K562 (cell line): ENCODE measurements around the gene RAX. TPM values are rescaled to one million over a fixed set of nuclear protein-coding genes. Genes with fewer than 3 reads are reported as not detected.
A peak's percentile ranks its signal among the peaks of the same experiment; 100 is the strongest.

Source experiments
- ATAC-seq: fragments of 200-7000 bp; cut with Tn5 transposase; 3 replicates; pipeline ENCODE4 v1.9.1; 2020; ENCODE audit warnings: moderate library complexity
- BruUV-seq: library from RNA; stranded (reverse); fragments of 400-500 nt; replicated peaks from 2 replicates; lab custom pipeline; 2021; lab: Mats Ljungman, UMichigan
- CTCF ChIA-PET: fragments of 300-600 bp; formaldehyde crosslinking; extraction: SDS; loops from one replicate; lab custom pipeline; 2021; ENCODE audit warnings: low intra/inter-chr PET ratio; lab: Yijun Ruan, JAX
- POLR2A ChIA-PET: fragments of 300-600, 350-650 bp; sonication (Branson Sonifier 250); formaldehyde crosslinking; extraction: SDS; loops from one replicate; lab custom pipeline; 2021; ENCODE audit warnings: antibody characterized with exemption, inconsistent platforms; lab: Yijun Ruan, JAX
- DNase-seq, 4 experiments: peaks; one replicate each; pipeline versions ENCODE4 v3.0.0 to v3.0.0-alpha.2; 2011 to 2018; ENCODE audit warnings: low spot score in 3 of 4, mixed read lengths in 3 of 4; ENCODE audit errors: extremely low read depth in 1 of 4
- FAIRE-seq: peaks from 2 replicates; lab custom pipeline; 2011; peaks lifted over from hg19 to GRCh38; lab: Jason Lieb, UNC
- H2AFZ ChIP-seq: 2 replicates; pipeline ENCODE4 v1.6.0; 2011; ENCODE audit warnings: low read depth, low read length, control low read depth, inconsistent platforms
- H3K27ac ChIP-seq: fragments of 200-600 bp; 3 replicates; pipeline ENCODE4 v1.8.0; 2011; ENCODE audit warnings: low read depth, mild to moderate bottlenecking, control low read depth, inconsistent platforms, low read length, moderate library complexity, mixed read lengths; ENCODE audit errors: extremely low read depth
- H3K27me3 ChIP-seq, 2 experiments: fragments of 300-600 bp in 1 of 2; 2 replicates in 1 of 2; 3 replicates in 1 of 2; pipeline versions ENCODE4 v1.6.0 to v1.8.0; 2011; ENCODE audit warnings: inconsistent platforms in 2 of 2, low read length in 2 of 2, mild to moderate bottlenecking in 1 of 2, mixed read lengths in 1 of 2, moderate library complexity in 1 of 2; ENCODE audit not compliant: control insufficient read depth in 2 of 2, insufficient read depth in 2 of 2
- H3K36me3 ChIP-seq: fragments of 300-600 bp; 3 replicates; pipeline ENCODE4 v1.8.0; 2011; ENCODE audit warnings: mild to moderate bottlenecking, low read length, inconsistent platforms; ENCODE audit not compliant: control insufficient read depth, insufficient read depth
- H3K4me1 ChIP-seq, 2 experiments: fragments of 200-600 bp in 1 of 2; replicated peaks in 1 of 2; 2 replicates in 1 of 2; 3 replicates in 1 of 2; pipeline versions ENCODE4 v1.5.1 to v1.8.0; 2011; ENCODE audit warnings: inconsistent platforms in 2 of 2, low read length in 2 of 2, mild to moderate bottlenecking in 1 of 2, mixed read lengths in 1 of 2, moderate library complexity in 1 of 2; ENCODE audit not compliant: control insufficient read depth in 2 of 2, insufficient read depth in 2 of 2
- H3K4me2 ChIP-seq: 2 replicates; pipeline ENCODE4 v1.6.1; 2011; ENCODE audit warnings: low read length, control low read depth, inconsistent platforms, mixed read lengths; ENCODE audit not compliant: insufficient read depth
- H3K4me3 ChIP-seq: fragments of 200-600 bp; sonication (generic), shearing (Covaris generic); 2 replicates; pipeline ENCODE4 v1.5.1; 2016; ENCODE audit warnings: control low read depth, inconsistent platforms
- H3K79me2 ChIP-seq: fragments of 200-600 bp; 3 replicates; pipeline ENCODE4 v1.8.0; 2011; ENCODE audit warnings: low read length, inconsistent platforms; ENCODE audit not compliant: control insufficient read depth, insufficient read depth
- H3K9ac ChIP-seq, 2 experiments: 2 replicates each; pipeline versions ENCODE4 v1.6.0 to v1.6.1; 2011; ENCODE audit warnings: low read depth in 2 of 2, low read length in 2 of 2, control low read depth in 1 of 2, inconsistent platforms in 1 of 2, mild to moderate bottlenecking in 1 of 2, mixed read lengths in 1 of 2; ENCODE audit not compliant: insufficient read depth in 1 of 2
- H3K9me1 ChIP-seq: one replicate; pipeline ENCODE4 v1.6.0; 2011; ENCODE audit warnings: inconsistent platforms, mild to moderate bottlenecking, low read length, moderate library complexity; ENCODE audit not compliant: control insufficient read depth, insufficient read depth
- H3K9me3 ChIP-seq: replicated peaks from 2 replicates; pipeline ENCODE4 v1.5.1; 2011; ENCODE audit warnings: low read depth, low read length, inconsistent platforms; ENCODE audit not compliant: control insufficient read depth, insufficient read depth
- H4K20me1 ChIP-seq: replicated peaks from 2 replicates; pipeline ENCODE4 v1.6.1; 2011; ENCODE audit warnings: low read length, inconsistent platforms, mixed read lengths; ENCODE audit not compliant: control insufficient read depth, insufficient read depth
- CBFA2T2 ChIP-seq: fragments of 450-650 bp; conservative IDR thresholded peaks from 2 replicates; pipeline ENCODE4 v1.6.1; 2017; ENCODE audit warnings: mild to moderate bottlenecking
- CBFA2T3 ChIP-seq: fragments of 450-650 bp; IDR thresholded peaks from 2 replicates; pipeline ENCODE4 v1.6.1; 2017
- JUN ChIP-seq, 2 experiments: sonication (generic) in 1 of 2; formaldehyde crosslinking in 1 of 2; IDR thresholded peaks; 2 replicates each; pipeline versions ENCODE4 v1.6.1 to v1.8.0; 2012 to 2022; ENCODE audit warnings: borderline replicate concordance in 2 of 2, mild to moderate bottlenecking in 2 of 2, improper control_type of control experiment in 1 of 2, low read depth in 1 of 2, low read length in 1 of 2, missing genetic modification reagents in 1 of 2
- KDM1A ChIP-seq, 2 experiments: fragments of 450-650 bp; IDR thresholded peaks; 2 replicates each; pipeline ENCODE4 v1.6.1; 2016; ENCODE audit warnings: mild to moderate bottlenecking in 2 of 2
- NR2C2 ChIP-seq, 2 experiments: fragments of 200-800 bp in 1 of 2; sonication (Bioruptor generic) in 1 of 2; sonication (generic) in 1 of 2; formaldehyde crosslinking in 1 of 2; IDR thresholded peaks; 2 replicates each; pipeline versions ENCODE4 v1.6.1 to v1.8.0; 2016 to 2022; ENCODE audit warnings: mild to moderate bottlenecking in 1 of 2, missing compliant biosample characterization in 1 of 2, missing genetic modification characterization in 1 of 2, missing genetic modification reagents in 1 of 2
- POLR3A ChIP-seq: IDR thresholded peaks from 2 replicates; pipeline ENCODE4 v1.6.1; 2011; ENCODE audit warnings: borderline replicate concordance, mild to moderate bottlenecking, moderate library complexity; ENCODE audit not compliant: insufficient read length, insufficient read depth; ENCODE audit errors: extremely low read depth
- PYGO2 ChIP-seq: fragments of 450-650 bp; IDR thresholded peaks from 2 replicates; pipeline ENCODE4 v1.6.1; 2016; ENCODE audit warnings: mild to moderate bottlenecking, missing genetic modification characterization, moderate library complexity, missing compliant biosample characterization
- RBM14 ChIP-seq: fragments of 200-400 bp; formaldehyde crosslinking; IDR thresholded peaks from 2 replicates; pipeline ENCODE4 v1.6.1; 2018; ENCODE audit warnings: low read depth, mild to moderate bottlenecking, low read length, moderate library complexity, borderline replicate concordance; ENCODE audit not compliant: insufficient read depth
- RNF2 ChIP-seq: sonication (generic); IDR thresholded peaks from 2 replicates; pipeline ENCODE4 v1.6.1; 2016
- SIRT6 ChIP-seq: IDR thresholded peaks from one replicate; pipeline ENCODE4 v1.6.1; 2012; ENCODE audit warnings: low read depth, mild to moderate bottlenecking, control low read depth, inconsistent platforms, low read length, moderate library complexity
- TAF7 ChIP-seq: fragments of 450-650 bp; IDR thresholded peaks from 2 replicates; pipeline ENCODE4 v1.6.1; 2016; ENCODE audit warnings: missing genetic modification characterization, missing compliant biosample characterization
- VEZF1 ChIP-seq: fragments of 200-800 bp; sonication (Bioruptor generic); IDR thresholded peaks from 2 replicates; pipeline ENCODE4 v1.6.1; 2017; ENCODE audit warnings: missing genetic modification characterization, missing compliant biosample characterization
- ZBTB33 ChIP-seq: sonication (generic); formaldehyde crosslinking; IDR thresholded peaks from 2 replicates; pipeline ENCODE4 v1.8.1; 2023; ENCODE audit warnings: mild to moderate bottlenecking, missing genetic modification reagents
- ZNF175 ChIP-seq: fragments of 200-800 bp; sonication (Bioruptor generic); IDR thresholded peaks from 2 replicates; pipeline ENCODE4 v1.6.1; 2016; ENCODE audit warnings: low read depth, mild to moderate bottlenecking, missing genetic modification characterization, missing compliant biosample characterization
- ZNF197 ChIP-seq: fragments of 200-800 bp; sonication (Bioruptor generic); IDR thresholded peaks from 2 replicates; pipeline ENCODE4 v1.6.1; 2016; ENCODE audit warnings: low read depth, missing genetic modification characterization, missing compliant biosample characterization
- ZNF384 ChIP-seq: IDR thresholded peaks from 2 replicates; pipeline ENCODE4 v1.6.1; 2012; ENCODE audit warnings: low read depth, low read length, improper control_type of control experiment
- ZNF696 ChIP-seq: fragments of 250-450 bp; sonication (Bioruptor Pico); conservative IDR thresholded peaks from 2 replicates; pipeline ENCODE4 v1.4.0; 2020; ENCODE audit warnings: mild to moderate bottlenecking, moderate library complexity
- in situ Hi-C: fragments of 300-500 bp; cut with MboI; formaldehyde crosslinking; loops from 4 replicates; pipeline ENCODE4 v1.15.0; 2018; ENCODE audit warnings: inconsistent platforms, mixed read lengths
- intact Hi-C: fragments of 100-400 bp; cut with micrococcal nuclease; formaldehyde crosslinking; loops from 2 replicates; pipeline ENCODE4 v1.14.2; 2022
- polyA plus RNA-seq, 8 experiments: library from polyadenylated mRNA; depleted of rRNA in 4 of 8; stranded (reverse) in 5 of 8; unstranded in 3 of 8; fragments of >200 nt; fragmentation: Nextera tagmentation in 2 of 8; fragmentation: Illumina TruSeq in 1 of 8; extraction: Ambion mirVana in 2 of 8; extraction: Trizol in 1 of 8; gene quantifications; 2 replicates each; pipeline versions ENCODE4 v1.2.1 to v1.2.3, GENCODE V29; 2011 to 2014; ENCODE audit warnings: inconsistent platforms in 1 of 8, missing spikeins in 1 of 8
- total RNA-seq, 7 experiments: library from RNA; depleted of rRNA in 6 of 7; stranded (reverse); fragments of >200 nt in 6 of 7; fragmentation: Illumina TruSeq in 2 of 7; extraction: Trizol in 2 of 7; gene quantifications; 2 replicates each; pipeline versions ENCODE4 v1.2.1 to v1.2.3, GENCODE V29; 2011 to 2021; ENCODE audit warnings: low replicate concordance in 1 of 7
- TF ChIP-seq, protein P1 (sequence below): IDR thresholded peaks from 2 replicates; pipeline ENCODE4 v1.6.1; 2011; ENCODE audit not compliant: insufficient read length; ENCODE audit errors: extremely low read depth

Gene RAX
- total and polyA plus RNA-seq, 9 of the 15 experiments (the other 6 are each of a cell fraction or from before 2014, with no cell fraction given), result not detected

DNA sequence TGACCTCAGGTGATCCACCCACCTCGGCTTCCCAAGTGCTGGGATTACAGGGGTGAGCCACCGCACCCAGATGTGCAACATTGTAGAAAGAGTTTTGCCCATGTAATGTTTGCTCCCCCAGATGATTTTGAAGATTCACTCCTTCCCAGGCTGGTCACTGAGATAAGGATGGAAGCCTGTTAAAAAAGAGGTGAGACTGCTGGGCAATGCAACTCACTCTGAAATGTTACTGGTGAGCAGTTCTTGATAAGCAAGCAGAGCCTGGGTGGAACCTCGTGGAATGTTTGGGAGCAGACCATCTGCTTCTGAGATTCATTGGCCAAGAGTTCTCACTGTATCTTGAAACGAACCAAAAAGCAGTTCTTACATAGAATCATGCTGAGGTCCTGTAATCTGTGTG lies 33.6 kb downstream of the RAX start (continued):
- TF ChIP-seq CBFA2T2 (peak; percentile 65), POLR3A (peak; percentile 38), ZNF696 (CRISPR knock-in tag) (no peak)

- H3K79me2 ChIP-seq, result no peaks in the 10 kb centered on the region
- H3K9ac ChIP-seq, result no peak overlapping the region
- no peaks in the 10 kb centered on the region; the same call in 1 of the 2 replicates for H4K20me1 ChIP-seq
- no peak overlapping the region for H3K4me2 ChIP-seq
- H3K36me3 ChIP-seq, result no peaks in the 10 kb centered on the region
- H3K27me3 ChIP-seq, result no peaks in the 10 kb centered on the region
- no peak overlapping the region for H3K4me3 ChIP-seq
- CTCF ChIA-PET, result no interaction called here
- POLR2A ChIA-PET, result no interaction called here
- DNase-seq (no peak), ATAC-seq (no peak), FAIRE-seq (no peak)
- in situ Hi-C loops, result no loop called here
- intact Hi-C loops, result no loop called here
- BruUV-seq, result no TSS peak
- no peaks in the 10 kb centered on the region; a peak in 1 of 5 replicates for H3K4me1 ChIP-seq
- H3K9me3 ChIP-seq, result no peaks in the 10 kb centered on the region
- no peaks in the 10 kb centered on the region for H3K9me1 ChIP-seq
- H3K27ac ChIP-seq, result no peak overlapping the region
- H2AFZ ChIP-seq, result no peak overlapping the region
- no peak for TF ChIP-seq VEZF1 (CRISPR knock-in tag)
- no peak for TF ChIP-seq SIRT6
- no peak for TF ChIP-seq KDM1A (IDR thresholded peaks at IDR 0.05)
- no peak for TF ChIP-seq ZNF197
- no peak for TF ChIP-seq PYGO2 (tag)
- TF ChIP-seq NR2C2 (CRISPR knock-in tag; IDR thresholded peaks at IDR 0.05), result no peak
- TF ChIP-seq NR2C2 (tag; IDR thresholded peaks at IDR 0.05), result no peak
- no peak for TF ChIP-seq JUN (IDR thresholded peaks at IDR 0.05; ENCODE audit: borderline replicate concordance, low read depth, low read length)
- no peak for TF ChIP-seq JUN (CRISPR knock-in tag; IDR thresholded peaks at IDR 0.05; ENCODE audit: borderline replicate concordance)
- TF ChIP-seq TAF7 (tag), result no peak
- no peak for TF ChIP-seq ZBTB33 (CRISPR knock-in tag)
- no peak for TF ChIP-seq RBM14
- TF ChIP-seq RNF2, result no peak
- TF ChIP-seq, protein P1, sequence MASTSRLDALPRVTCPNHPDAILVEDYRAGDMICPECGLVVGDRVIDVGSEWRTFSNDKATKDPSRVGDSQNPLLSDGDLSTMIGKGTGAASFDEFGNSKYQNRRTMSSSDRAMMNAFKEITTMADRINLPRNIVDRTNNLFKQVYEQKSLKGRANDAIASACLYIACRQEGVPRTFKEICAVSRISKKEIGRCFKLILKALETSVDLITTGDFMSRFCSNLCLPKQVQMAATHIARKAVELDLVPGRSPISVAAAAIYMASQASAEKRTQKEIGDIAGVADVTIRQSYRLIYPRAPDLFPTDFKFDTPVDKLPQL, result no peak
- no peak for TF ChIP-seq ZNF384
- no peak for TF ChIP-seq CBFA2T3
- no peak for TF ChIP-seq ZNF175 (CRISPR knock-in tag)
These were observed 34.9 kb downstream of the RAX start for GRCh38 chr18:59238385-59238784.
